Measurements from ENCODE around the gene XPNPEP1. TPM values are rescaled to one million over a fixed set of nuclear protein-coding genes. Genes with fewer than 3 reads are reported as not detected.

The XPNPEP1 gene
- polyA plus RNA-seq, 1 donor from 2014 or later, result 96.3 TPM

GRCh38 chr10:109906316-109906715 lies 17.0 kb downstream of the XPNPEP1 start:
- H3K36me3 ChIP-seq (ENCODE audit: insufficient read depth, low read length), result no peaks in the 10 kb centered on the region
- H3K27me3 ChIP-seq (ENCODE audit: insufficient read depth, low read depth, low read length), result no peaks in the 10 kb centered on the region
- no peak overlapping the region for H3K4me2 ChIP-seq (ENCODE audit: low read length)
- no peaks in the 10 kb centered on the region for H4K20me1 ChIP-seq (ENCODE audit: insufficient read depth)
- no peaks in the 10 kb centered on the region for H3K9me3 ChIP-seq (ENCODE audit: low read length)
- TF ChIP-seq RAD21 (conservative IDR thresholded peaks at IDR 0.05) (no peak), POLR2AphosphoS5 (IDR thresholded peaks at IDR 0.05) (no peak), EP300 (conservative IDR thresholded peaks at IDR 0.05; ENCODE audit: poor library complexity, severe bottlenecking) (no peak), TAF1 (IDR thresholded peaks at IDR 0.05; ENCODE audit: low read depth) (no peak), SMC3 (conservative IDR thresholded peaks at IDR 0.05; ENCODE audit: poor library complexity) (no peak), EZH2 (IDR thresholded peaks at IDR 0.05; ENCODE audit: borderline replicate concordance, insufficient read depth, low read length, poor library complexity, severe bottlenecking) (no peak), MXI1 (conservative IDR thresholded peaks at IDR 0.05; ENCODE audit: poor library complexity, severe bottlenecking) (no peak)
- TF ChIP-seq, protein P1, sequence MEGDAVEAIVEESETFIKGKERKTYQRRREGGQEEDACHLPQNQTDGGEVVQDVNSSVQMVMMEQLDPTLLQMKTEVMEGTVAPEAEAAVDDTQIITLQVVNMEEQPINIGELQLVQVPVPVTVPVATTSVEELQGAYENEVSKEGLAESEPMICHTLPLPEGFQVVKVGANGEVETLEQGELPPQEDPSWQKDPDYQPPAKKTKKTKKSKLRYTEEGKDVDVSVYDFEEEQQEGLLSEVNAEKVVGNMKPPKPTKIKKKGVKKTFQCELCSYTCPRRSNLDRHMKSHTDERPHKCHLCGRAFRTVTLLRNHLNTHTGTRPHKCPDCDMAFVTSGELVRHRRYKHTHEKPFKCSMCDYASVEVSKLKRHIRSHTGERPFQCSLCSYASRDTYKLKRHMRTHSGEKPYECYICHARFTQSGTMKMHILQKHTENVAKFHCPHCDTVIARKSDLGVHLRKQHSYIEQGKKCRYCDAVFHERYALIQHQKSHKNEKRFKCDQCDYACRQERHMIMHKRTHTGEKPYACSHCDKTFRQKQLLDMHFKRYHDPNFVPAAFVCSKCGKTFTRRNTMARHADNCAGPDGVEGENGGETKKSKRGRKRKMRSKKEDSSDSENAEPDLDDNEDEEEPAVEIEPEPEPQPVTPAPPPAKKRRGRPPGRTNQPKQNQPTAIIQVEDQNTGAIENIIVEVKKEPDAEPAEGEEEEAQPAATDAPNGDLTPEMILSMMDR (IDR thresholded peaks at IDR 0.05; ENCODE audit: poor library complexity, severe bottlenecking), result no peak
- TF ChIP-seq, protein P2, sequence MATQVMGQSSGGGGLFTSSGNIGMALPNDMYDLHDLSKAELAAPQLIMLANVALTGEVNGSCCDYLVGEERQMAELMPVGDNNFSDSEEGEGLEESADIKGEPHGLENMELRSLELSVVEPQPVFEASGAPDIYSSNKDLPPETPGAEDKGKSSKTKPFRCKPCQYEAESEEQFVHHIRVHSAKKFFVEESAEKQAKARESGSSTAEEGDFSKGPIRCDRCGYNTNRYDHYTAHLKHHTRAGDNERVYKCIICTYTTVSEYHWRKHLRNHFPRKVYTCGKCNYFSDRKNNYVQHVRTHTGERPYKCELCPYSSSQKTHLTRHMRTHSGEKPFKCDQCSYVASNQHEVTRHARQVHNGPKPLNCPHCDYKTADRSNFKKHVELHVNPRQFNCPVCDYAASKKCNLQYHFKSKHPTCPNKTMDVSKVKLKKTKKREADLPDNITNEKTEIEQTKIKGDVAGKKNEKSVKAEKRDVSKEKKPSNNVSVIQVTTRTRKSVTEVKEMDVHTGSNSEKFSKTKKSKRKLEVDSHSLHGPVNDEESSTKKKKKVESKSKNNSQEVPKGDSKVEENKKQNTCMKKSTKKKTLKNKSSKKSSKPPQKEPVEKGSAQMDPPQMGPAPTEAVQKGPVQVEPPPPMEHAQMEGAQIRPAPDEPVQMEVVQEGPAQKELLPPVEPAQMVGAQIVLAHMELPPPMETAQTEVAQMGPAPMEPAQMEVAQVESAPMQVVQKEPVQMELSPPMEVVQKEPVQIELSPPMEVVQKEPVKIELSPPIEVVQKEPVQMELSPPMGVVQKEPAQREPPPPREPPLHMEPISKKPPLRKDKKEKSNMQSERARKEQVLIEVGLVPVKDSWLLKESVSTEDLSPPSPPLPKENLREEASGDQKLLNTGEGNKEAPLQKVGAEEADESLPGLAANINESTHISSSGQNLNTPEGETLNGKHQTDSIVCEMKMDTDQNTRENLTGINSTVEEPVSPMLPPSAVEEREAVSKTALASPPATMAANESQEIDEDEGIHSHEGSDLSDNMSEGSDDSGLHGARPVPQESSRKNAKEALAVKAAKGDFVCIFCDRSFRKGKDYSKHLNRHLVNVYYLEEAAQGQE (IDR thresholded peaks at IDR 0.05; ENCODE audit: borderline replicate concordance), result no peak
- no peak overlapping the region for H2AFZ ChIP-seq (ENCODE audit: low read depth, low read length)
- no peak overlapping the region for H3K4me3 ChIP-seq (ENCODE audit: low read length)
- no peaks in the 10 kb centered on the region for H3K9me2 ChIP-seq (ENCODE audit: insufficient read depth, low read length)
- H3F3A ChIP-seq (ENCODE audit: insufficient read depth, low read length, poor library complexity, severe bottlenecking), result no peaks in the 10 kb centered on the region
- H3K9ac ChIP-seq (ENCODE audit: low read length), result no peak overlapping the region
- H3K27ac ChIP-seq (ENCODE audit: low read length), result no peak overlapping the region
- no peaks in the 10 kb centered on the region for H3K79me2 ChIP-seq (replicated peaks; ENCODE audit: insufficient read depth, low read length)

GRCh38 chr10:109904397-109904796 lies 18.9 kb downstream of the XPNPEP1 start:
- Histone ChIP-seq H3K9me2 (ENCODE audit: insufficient read depth, low read length) (no peaks in the 10 kb centered on the region), H3F3A (ENCODE audit: insufficient read depth, low read length, poor library complexity, severe bottlenecking) (no peaks in the 10 kb centered on the region), H3K4me2 (ENCODE audit: low read length) (no peak overlapping the region), H4K20me1 (ENCODE audit: insufficient read depth) (no peaks in the 10 kb centered on the region), H3K27ac (ENCODE audit: low read length) (no peak overlapping the region), H3K4me3 (ENCODE audit: low read length) (no peak overlapping the region), H3K79me2 (replicated peaks; ENCODE audit: insufficient read depth, low read length) (no peaks in the 10 kb centered on the region), H3K36me3 (ENCODE audit: insufficient read depth, low read length) (no peaks in the 10 kb centered on the region), H3K9me3 (ENCODE audit: low read length) (no peaks in the 10 kb centered on the region), H2AFZ (ENCODE audit: low read depth, low read length) (no peak overlapping the region), H3K9ac (ENCODE audit: low read length) (no peak overlapping the region), H3K27me3 (ENCODE audit: insufficient read depth, low read depth, low read length) (no peaks in the 10 kb centered on the region)
- TF ChIP-seq SMC3 (conservative IDR thresholded peaks at IDR 0.05; ENCODE audit: poor library complexity) (no peak), EP300 (conservative IDR thresholded peaks at IDR 0.05; ENCODE audit: poor library complexity, severe bottlenecking) (no peak), MXI1 (conservative IDR thresholded peaks at IDR 0.05; ENCODE audit: poor library complexity, severe bottlenecking) (no peak), EZH2 (IDR thresholded peaks at IDR 0.05; ENCODE audit: borderline replicate concordance, insufficient read depth, low read length, poor library complexity, severe bottlenecking) (no peak), POLR2AphosphoS5 (IDR thresholded peaks at IDR 0.05) (no peak), TAF1 (IDR thresholded peaks at IDR 0.05; ENCODE audit: low read depth) (no peak), RAD21 (conservative IDR thresholded peaks at IDR 0.05) (no peak)
- TF ChIP-seq, protein P1 (IDR thresholded peaks at IDR 0.05; ENCODE audit: poor library complexity, severe bottlenecking), result no peak
- TF ChIP-seq, protein P2 (IDR thresholded peaks at IDR 0.05; ENCODE audit: borderline replicate concordance), result no peak

Measured in neural cell (in vitro differentiated cells).